Erythroblast (primary cell): ENCODE data around the gene HDAC4.

ENCODE experiments used
- DNase-seq, 2 experiments: peaks; one replicate each; lab custom pipeline; 2025; lab: John Stamatoyannopoulos, UW
- GATA1 ChIP-seq: IDR thresholded peaks from 2 replicates; pipeline ENCODE4 v1.6.1; 2011; ENCODE audit warnings: low read depth, mild to moderate bottlenecking, control low read depth, low read length, moderate library complexity
- POLR2A ChIP-seq: IDR thresholded peaks from 2 replicates; pipeline ENCODE4 v1.6.1; 2011; ENCODE audit warnings: mild to moderate bottlenecking, low read length

Gene HDAC4

DNA sequence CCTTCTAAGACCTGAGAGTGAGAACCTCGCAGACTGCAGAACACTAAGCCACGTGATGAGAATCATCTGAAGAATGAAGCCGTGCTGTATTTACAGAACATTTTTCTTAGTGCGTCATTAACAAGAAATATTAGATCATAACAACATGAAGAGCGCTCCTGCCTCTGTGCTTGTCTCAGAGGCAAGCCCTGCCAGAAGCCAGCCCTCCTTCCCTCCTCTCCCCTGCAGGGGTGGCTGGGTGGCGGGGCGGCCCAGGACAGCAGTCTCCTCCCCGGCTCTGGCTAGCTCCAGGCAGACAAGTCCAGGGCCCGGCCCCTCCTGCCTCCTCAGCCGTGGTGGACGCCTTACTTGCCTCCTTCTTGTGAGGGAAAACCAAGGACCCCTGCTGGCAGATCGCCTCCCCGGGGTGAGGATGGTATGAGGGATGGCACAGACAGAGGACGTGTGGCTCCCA is 290.2 kb downstream of the HDAC4 start:
- DNase-seq, result no peak
- TF ChIP-seq GATA1 (no peak), POLR2A (no peak)

- no peak for DNase-seq
- no peak for TF ChIP-seq GATA1
- TF ChIP-seq POLR2A, result no peak
These were observed 290.8 kb downstream of the HDAC4 start for GRCh38 chr2:239109928-239110545.

DNA sequence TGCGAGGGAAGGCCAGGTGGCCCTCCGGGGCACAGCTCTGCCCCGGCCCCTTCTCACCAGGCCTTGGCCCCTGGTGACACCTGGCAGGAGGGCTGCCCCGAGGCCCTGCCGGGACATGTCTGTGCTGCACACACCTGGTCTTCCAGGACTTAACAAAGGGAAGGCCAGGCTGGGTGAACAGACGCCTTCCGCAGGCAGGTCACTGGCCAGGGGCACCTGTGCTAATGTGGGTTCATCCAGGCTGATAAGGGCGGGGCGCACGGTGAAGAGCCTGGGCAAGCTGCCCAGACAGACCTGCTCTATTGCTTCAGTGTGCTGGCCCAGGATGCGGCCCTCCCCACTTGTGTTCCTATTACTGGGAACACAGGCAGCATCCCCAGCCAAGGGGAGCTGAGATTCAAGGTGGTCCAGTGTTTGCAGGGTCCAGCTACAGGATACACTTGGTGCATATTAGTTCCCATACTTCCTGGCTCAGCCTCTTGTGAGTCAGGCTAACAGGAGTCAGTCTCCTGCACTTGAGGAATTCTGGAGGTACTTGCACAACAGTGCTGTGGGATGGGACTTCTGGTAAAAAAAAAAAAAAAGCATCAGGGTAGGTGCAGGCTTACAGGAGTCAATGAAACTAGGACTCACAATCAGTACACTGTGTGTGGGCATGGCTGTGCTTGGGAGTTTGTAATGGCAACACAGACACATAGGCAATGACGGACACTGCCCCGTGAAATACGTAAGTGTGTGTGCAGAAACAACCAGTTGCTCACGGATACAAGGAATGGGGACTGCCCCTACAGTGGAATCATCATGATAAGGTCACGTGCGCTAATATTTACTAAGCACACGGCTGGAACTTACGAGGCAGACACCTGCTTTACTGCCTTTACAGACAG is 291.5 kb downstream of the HDAC4 start:
- TF ChIP-seq GATA1 (no peak), POLR2A (no peak)
- no peak for DNase-seq

- TF ChIP-seq POLR2A, result no peak
- TF ChIP-seq GATA1, result no peak
- DNase-seq, result no peak
These were observed 292.4 kb downstream of the HDAC4 start for GRCh38 chr2:239108459-239108858.

DNA sequence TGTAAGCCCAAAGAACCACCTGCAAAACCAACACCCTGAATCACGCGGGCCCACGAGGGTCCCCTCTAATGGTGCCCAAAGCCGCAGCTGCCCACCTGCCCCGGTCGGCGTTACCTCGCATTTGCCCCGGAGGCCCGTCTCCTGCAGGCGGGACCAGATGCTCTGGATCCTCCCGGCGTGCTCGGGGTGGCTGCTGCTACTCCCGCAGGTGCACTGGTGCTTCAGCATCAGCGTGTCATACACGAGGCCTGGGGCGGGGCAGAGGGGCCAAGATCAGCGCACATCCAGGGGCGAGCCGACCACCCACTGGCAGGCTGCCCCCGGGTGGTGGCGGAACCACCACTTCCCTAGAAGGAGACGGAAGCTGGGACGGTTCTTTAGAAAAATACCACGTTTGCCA is 292.9 kb downstream of the HDAC4 start:
- TF ChIP-seq POLR2A (no peak), GATA1 (no peak)
- no peak for DNase-seq

DNA sequence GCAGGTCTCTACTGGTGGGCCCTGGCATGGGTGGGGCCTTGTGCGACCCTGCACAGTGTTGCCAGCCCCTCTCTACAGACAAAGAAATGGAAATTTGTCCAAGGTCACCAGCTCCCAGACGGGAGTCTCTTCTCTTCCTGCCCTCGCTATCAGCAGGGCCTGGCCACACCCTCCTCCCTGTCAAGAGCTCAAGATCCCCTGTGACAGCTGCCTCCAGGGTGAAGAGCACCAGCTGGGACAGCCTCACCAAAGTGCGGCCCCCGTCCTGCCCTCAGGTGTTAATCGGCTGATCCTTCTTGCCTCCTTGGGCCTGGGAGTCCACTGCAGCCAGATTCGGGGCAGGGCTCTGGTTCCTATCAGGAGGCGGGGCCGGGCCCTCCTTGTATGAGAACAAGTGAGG is 293.9 kb downstream of the HDAC4 start:
- no peak for TF ChIP-seq GATA1
- TF ChIP-seq POLR2A, result no peak

GRCh38 chr2:239106314-239106908 is 294.4 kb downstream of the HDAC4 start:
- no peak for TF ChIP-seq POLR2A
- no peak for TF ChIP-seq GATA1
- DNase-seq, result peak; percentile 26 to 39

More for the DNA sequence above, 293.9 kb downstream of the HDAC4 start:
- DNase-seq, result no peak

DNA sequence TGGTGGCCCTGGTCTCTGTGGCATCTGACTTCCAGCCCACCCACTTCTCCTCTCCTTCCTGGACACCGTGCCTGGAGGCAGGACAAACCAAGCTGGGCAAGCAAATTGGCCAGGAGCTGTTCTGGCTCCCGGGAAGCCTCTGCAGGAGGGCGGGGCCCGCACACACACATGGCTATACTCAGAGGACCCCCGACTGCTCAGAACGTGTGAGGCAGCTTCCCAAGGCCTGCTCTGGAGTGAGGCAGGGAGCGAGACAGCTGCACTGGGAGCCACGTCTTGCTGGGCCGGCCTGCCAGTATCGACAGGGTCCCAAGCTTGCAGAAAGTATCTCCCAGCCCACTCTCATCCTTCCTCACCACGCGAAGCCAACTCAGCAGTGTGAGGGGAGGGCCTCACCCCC is 295.6 kb downstream of the HDAC4 start:
- no peak for TF ChIP-seq POLR2A
- no peak for DNase-seq

- no peak for TF ChIP-seq POLR2A
- no peak for TF ChIP-seq GATA1
- DNase-seq, result no peak
These were observed 296.0 kb downstream of the HDAC4 start for GRCh38 chr2:239104800-239105199.

GRCh38 chr2:239103125-239104098 is 297.4 kb downstream of the HDAC4 start:
- no peak for DNase-seq
- TF ChIP-seq POLR2A (no peak), GATA1 (no peak)

- DNase-seq, result no peak
- TF ChIP-seq GATA1, result no peak
- TF ChIP-seq POLR2A, result no peak
These were observed 298.6 kb downstream of the HDAC4 start for GRCh38 chr2:239102266-239102665.

GRCh38 chr2:239101807-239102206 is 299.0 kb downstream of the HDAC4 start:
- TF ChIP-seq POLR2A (no peak), GATA1 (no peak)

DNA sequence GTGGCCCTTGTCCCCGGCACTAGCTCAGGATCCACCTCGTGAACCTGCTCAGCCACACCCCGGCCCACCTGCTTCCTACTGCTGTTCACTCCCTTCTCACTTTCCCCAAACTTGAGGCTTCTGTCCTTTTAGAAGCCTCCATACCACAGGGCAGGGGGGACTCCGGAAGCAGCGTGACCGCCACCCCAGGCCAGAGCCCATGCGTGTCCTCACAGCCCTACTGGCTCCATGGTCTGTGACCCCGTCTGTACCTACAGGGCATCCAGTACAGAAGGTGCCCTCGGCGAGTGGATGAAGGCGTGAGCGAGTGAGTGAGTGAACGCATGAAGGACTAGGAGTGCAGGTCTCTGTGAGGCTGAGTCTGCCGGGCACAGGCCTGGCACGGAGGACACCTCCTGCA is 299.7 kb downstream of the HDAC4 start:
- DNase-seq, result no peak
- TF ChIP-seq GATA1, result no peak
- TF ChIP-seq POLR2A, result no peak

More at GRCh38 chr2:239101807-239102206, 299.0 kb downstream of the HDAC4 start:
- DNase-seq, result no peak
